H9 (cell line): Measurements from ENCODE around the gene SMG7. TPM values are rescaled to one million over a fixed set of nuclear protein-coding genes. Genes with fewer than 3 reads are reported as not detected.

Experiments used
- DNase-seq: peaks from one replicate; pipeline ENCODE4 v3.0.0-alpha.2; 2017
- H2AFZ ChIP-seq: one replicate; pipeline ENCODE4 v1.6.1; 2013; ENCODE audit warnings: mild to moderate bottlenecking, low read length, control low read depth, moderate library complexity
- H2AK5ac ChIP-seq: 2 replicates; pipeline ENCODE4 v1.6.1; 2013; ENCODE audit warnings: low read length, control low read depth, mixed read lengths; ENCODE audit not compliant: insufficient read length
- H2BK120ac ChIP-seq: one replicate; pipeline ENCODE4 v1.6.1; 2013; ENCODE audit warnings: low read depth, mild to moderate bottlenecking, low read length, control low read depth, inconsistent platforms; ENCODE audit not compliant: poor library complexity, severe bottlenecking
- H2BK12ac ChIP-seq: 2 replicates; pipeline ENCODE4 v1.6.1; 2013; ENCODE audit warnings: low read length, control low read depth, mixed read lengths, low read depth; ENCODE audit not compliant: insufficient read length
- H2BK15ac ChIP-seq: 2 replicates; pipeline ENCODE4 v1.6.1; 2013; ENCODE audit warnings: low read depth, low read length, control low read depth
- H2BK20ac ChIP-seq: one replicate; pipeline ENCODE4 v1.6.1; 2013; ENCODE audit warnings: low read depth, mild to moderate bottlenecking, low read length, control low read depth, inconsistent platforms; ENCODE audit not compliant: poor library complexity, severe bottlenecking
- H2BK5ac ChIP-seq: 2 replicates; pipeline ENCODE4 v1.6.1; 2013; ENCODE audit warnings: low read length, control low read depth, mixed read lengths; ENCODE audit not compliant: insufficient read length
- H3K14ac ChIP-seq: 2 replicates; pipeline ENCODE4 v1.6.1; 2013; ENCODE audit warnings: low read length, control low read depth; ENCODE audit not compliant: insufficient read depth
- H3K18ac ChIP-seq: 2 replicates; pipeline ENCODE4 v1.6.1; 2013; ENCODE audit warnings: low read depth, mild to moderate bottlenecking, mixed read lengths, low read length, control low read depth; ENCODE audit not compliant: insufficient read length
- H3K23ac ChIP-seq: 2 replicates; pipeline ENCODE4 v1.6.1; 2013; ENCODE audit warnings: low read length, control low read depth, mixed read lengths, low read depth; ENCODE audit not compliant: insufficient read length
- H3K23me2 ChIP-seq: 2 replicates; pipeline ENCODE4 v1.6.1; 2013; ENCODE audit warnings: low read depth, mild to moderate bottlenecking, mixed read lengths, low read length, control low read depth; ENCODE audit not compliant: insufficient read length, poor library complexity, severe bottlenecking
- H3K27ac ChIP-seq: 2 replicates; pipeline ENCODE4 v1.5.1; 2013; ENCODE audit warnings: low read length, control low read depth, mixed read lengths, low read depth; ENCODE audit not compliant: insufficient read length
- H3K27me3 ChIP-seq: 2 replicates; pipeline ENCODE4 v1.6.1; 2013; ENCODE audit warnings: low read length, control low read depth, inconsistent platforms; ENCODE audit not compliant: insufficient read depth
- H3K4ac ChIP-seq: 2 replicates; pipeline ENCODE4 v1.6.1; 2013; ENCODE audit warnings: low read depth, mild to moderate bottlenecking, control low read depth, inconsistent platforms, low read length, moderate library complexity
- H3K4me1 ChIP-seq: 2 replicates; pipeline ENCODE4 v1.6.1; 2013; ENCODE audit warnings: low read length, control low read depth, inconsistent platforms; ENCODE audit not compliant: insufficient read depth
- H3K4me2 ChIP-seq: 2 replicates; pipeline ENCODE4 v1.6.1; 2013; ENCODE audit warnings: low read length, control low read depth, mixed read lengths; ENCODE audit not compliant: insufficient read length, insufficient read depth
- H3K56ac ChIP-seq: 2 replicates; pipeline ENCODE4 v1.6.1; 2013; ENCODE audit warnings: low read depth, mild to moderate bottlenecking, mixed read lengths, low read length, control low read depth; ENCODE audit not compliant: insufficient read length
- H3K79me1 ChIP-seq: 2 replicates; pipeline ENCODE4 v1.6.1; 2013; ENCODE audit warnings: low read depth, mild to moderate bottlenecking, moderate library complexity, low read length, control low read depth, inconsistent platforms; ENCODE audit not compliant: insufficient read depth, poor library complexity, severe bottlenecking
- H3K79me2 ChIP-seq: 2 replicates; pipeline ENCODE4 v1.6.1; 2013; ENCODE audit warnings: low read length, control low read depth, inconsistent platforms; ENCODE audit not compliant: insufficient read depth
- H3K9ac ChIP-seq: 2 replicates; pipeline ENCODE4 v1.6.1; 2013; ENCODE audit warnings: low read length, control low read depth, mixed read lengths; ENCODE audit not compliant: insufficient read length; ENCODE audit errors: extremely low read depth
- H3K9me3 ChIP-seq: one replicate; pipeline ENCODE4 v1.6.1; 2013; ENCODE audit warnings: low read depth, low read length, inconsistent platforms; ENCODE audit not compliant: control insufficient read depth
- H3T11ph ChIP-seq: one replicate; pipeline ENCODE4 v1.6.1; 2013; ENCODE audit warnings: mild to moderate bottlenecking, low read length, control low read depth, inconsistent platforms
- H4K20me1 ChIP-seq: one replicate; pipeline ENCODE4 v1.6.1; 2013; ENCODE audit not compliant: control insufficient read depth, insufficient read length, insufficient read depth
- H4K5ac ChIP-seq: 2 replicates; pipeline ENCODE4 v1.6.1; 2013; ENCODE audit warnings: low read depth, mild to moderate bottlenecking, mixed read lengths, low read length, control low read depth; ENCODE audit not compliant: insufficient read length
- H4K8ac ChIP-seq: replicated peaks from 2 replicates; pipeline ENCODE4 v1.6.1; 2013; ENCODE audit warnings: low read length, control low read depth, mixed read lengths, low read depth; ENCODE audit not compliant: insufficient read length
- H4K91ac ChIP-seq: 2 replicates; pipeline ENCODE4 v1.6.1; 2013; ENCODE audit warnings: low read depth, mild to moderate bottlenecking, moderate library complexity, mixed read lengths, low read length, control low read depth; ENCODE audit not compliant: insufficient read length
- H3K27ac Mint-ChIP-seq, 3 experiments: 2 replicates in 2 of 3; 3 replicates in 1 of 3; pipeline ENCODE4 v1.8.0; 2020 to 2021; ENCODE audit warnings: mixed read lengths in 3 of 3, mild to moderate bottlenecking in 1 of 3, moderate library complexity in 1 of 3
- H3K27me3 Mint-ChIP-seq: 2 replicates; pipeline ENCODE4 v1.8.0; 2021; ENCODE audit warnings: low read depth, mild to moderate bottlenecking, moderate library complexity, mixed read lengths
- H3K36me3 Mint-ChIP-seq, 3 experiments: 2 replicates in 2 of 3; 3 replicates in 1 of 3; pipeline ENCODE4 v1.8.0; 2020 to 2021; ENCODE audit warnings: low read depth in 3 of 3, mixed read lengths in 3 of 3; ENCODE audit not compliant: insufficient read depth in 1 of 3
- H3K4me1 Mint-ChIP-seq, 2 experiments: 2 replicates each; pipeline ENCODE4 v1.8.0; 2020; ENCODE audit warnings: mixed read lengths in 2 of 2
- H3K4me3 Mint-ChIP-seq, 2 experiments: 2 replicates in 1 of 2; 3 replicates in 1 of 2; pipeline ENCODE4 v1.8.0; 2020 to 2021; ENCODE audit warnings: mild to moderate bottlenecking in 2 of 2, mixed read lengths in 2 of 2, moderate library complexity in 1 of 2
- H3K9me3 Mint-ChIP-seq, 2 experiments: 2 replicates in 1 of 2; 3 replicates in 1 of 2; pipeline ENCODE4 v1.8.0; 2020; ENCODE audit warnings: mild to moderate bottlenecking in 2 of 2, mixed read lengths in 2 of 2, moderate library complexity in 1 of 2
- WGBS: extraction: QIAGEN DNeasy Blood & Tissue Kit; methylation state at CpG from one replicate; pipeline ENCODE4 v1.1.7; 2013; ENCODE audit warnings: missing lambda C conversion rate, low lambda C conversion rate, mixed read lengths; ENCODE audit not compliant: insufficient read length; ENCODE audit errors: extremely low coverage; 5-methylcytosine and 5-hydroxymethylcytosine counted together
- total RNA-seq: library from RNA; stranded (reverse); gene quantifications from 2 replicates; pipeline ENCODE4 v1.2.1, GENCODE V29; 2021
- TF ChIP-seq, protein P1 (sequence below): fragments of 200-600 bp; sonication (generic); conservative IDR thresholded peaks from 3 replicates; pipeline ENCODE4 v1.8.0; 2021; ENCODE audit warnings: antibody characterized with exemption, mild to moderate bottlenecking

The SMG7 gene
- total RNA-seq, 1 experiment from 2014 or later = 77.0 TPM

GRCh38 chr1:183537405-183537804 lies 65.1 kb downstream of the SMG7 start:
- Histone ChIP-seq H3K4me2 (no peak overlapping the region), H4K8ac (no peak overlapping the region), H2BK20ac (no peak overlapping the region), H2AK5ac (no peak overlapping the region), H2BK5ac (no peak overlapping the region), H3K56ac (no peak overlapping the region), H2AFZ (no peak overlapping the region), H3T11ph (no peak overlapping the region), H4K20me1 (no peaks in the 10 kb centered on the region), H2BK120ac (no peak overlapping the region), H2BK12ac (no peak overlapping the region), H3K23me2 (no peaks in the 10 kb centered on the region), H3K27me3 (no peaks in the 10 kb centered on the region), H3K23ac (no peak overlapping the region), H3K4ac (no peak overlapping the region), H3K9me3 (no peaks in the 10 kb centered on the region), H3K27ac (no peak overlapping the region), H3K14ac (no peak overlapping the region), H3K79me2 (no peaks in the 10 kb centered on the region), H3K79me1 (no peaks in the 10 kb centered on the region), H3K9ac (no peak overlapping the region), H3K18ac (no peak overlapping the region), H4K5ac (no peak overlapping the region), H4K91ac (no peak overlapping the region), H3K4me1 (no peaks in the 10 kb centered on the region), H2BK15ac (no peak overlapping the region)
- WGBS = no CpG with 5 or more reads among the region's 4 CpGs
- no peaks in the 10 kb centered on the region for H3K9me3 Mint-ChIP-seq
- DNase-seq = no peak
- no peak overlapping the region for H3K27ac Mint-ChIP-seq
- no peaks in the 10 kb centered on the region for H3K27me3 Mint-ChIP-seq
- no peaks in the 10 kb centered on the region for H3K4me1 Mint-ChIP-seq
- H3K4me3 Mint-ChIP-seq = no peak overlapping the region
- TF ChIP-seq, protein P1, sequence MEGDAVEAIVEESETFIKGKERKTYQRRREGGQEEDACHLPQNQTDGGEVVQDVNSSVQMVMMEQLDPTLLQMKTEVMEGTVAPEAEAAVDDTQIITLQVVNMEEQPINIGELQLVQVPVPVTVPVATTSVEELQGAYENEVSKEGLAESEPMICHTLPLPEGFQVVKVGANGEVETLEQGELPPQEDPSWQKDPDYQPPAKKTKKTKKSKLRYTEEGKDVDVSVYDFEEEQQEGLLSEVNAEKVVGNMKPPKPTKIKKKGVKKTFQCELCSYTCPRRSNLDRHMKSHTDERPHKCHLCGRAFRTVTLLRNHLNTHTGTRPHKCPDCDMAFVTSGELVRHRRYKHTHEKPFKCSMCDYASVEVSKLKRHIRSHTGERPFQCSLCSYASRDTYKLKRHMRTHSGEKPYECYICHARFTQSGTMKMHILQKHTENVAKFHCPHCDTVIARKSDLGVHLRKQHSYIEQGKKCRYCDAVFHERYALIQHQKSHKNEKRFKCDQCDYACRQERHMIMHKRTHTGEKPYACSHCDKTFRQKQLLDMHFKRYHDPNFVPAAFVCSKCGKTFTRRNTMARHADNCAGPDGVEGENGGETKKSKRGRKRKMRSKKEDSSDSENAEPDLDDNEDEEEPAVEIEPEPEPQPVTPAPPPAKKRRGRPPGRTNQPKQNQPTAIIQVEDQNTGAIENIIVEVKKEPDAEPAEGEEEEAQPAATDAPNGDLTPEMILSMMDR = no peak
- H3K36me3 Mint-ChIP-seq = peaks cover 12 to 77% (median 71%) of the 10 kb centered on the region in 3 experiments; a peak in 6 of 7 replicates
